Ascending aorta (tissue), 2 donors: Measurements from ENCODE around the gene CEP55. TPM values are rescaled to one million over a fixed set of nuclear protein-coding genes. Genes with fewer than 3 reads are reported as not detected.

Experiments used
- DNase-seq, 2 donors: peaks; one replicate each; pipeline ENCODE4 v3.0.0-alpha.2; 2019; ENCODE audit warnings: low spot score in 2 of 2
- H3K27ac ChIP-seq, 2 donors: fragments of 200-600 bp; sonication (generic); one replicate each; pipeline ENCODE4 v1.5.1; 2016 to 2017; ENCODE audit warnings: mild to moderate bottlenecking in 1 of 2
- H3K27me3 ChIP-seq: fragments of 200-600 bp; sonication (generic); one replicate; pipeline ENCODE4 v1.5.1; 2017
- H3K36me3 ChIP-seq, 2 donors: fragments of 200-600 bp; sonication (generic); one replicate each; pipeline ENCODE4 v1.5.1; 2016
- H3K4me1 ChIP-seq, 2 donors: fragments of 200-600 bp; sonication (generic); one replicate each; pipeline ENCODE4 v1.5.1; 2016 to 2017; ENCODE audit warnings: mild to moderate bottlenecking in 1 of 2
- H3K4me3 ChIP-seq, 2 donors: fragments of 200-600 bp; sonication (generic); one replicate each; pipeline ENCODE4 v1.5.1; 2016 to 2017; ENCODE audit warnings: mild to moderate bottlenecking in 1 of 2
- H3K9me3 ChIP-seq, 2 donors: fragments of 200-600 bp; sonication (generic); one replicate each; pipeline ENCODE4 v1.5.1; 2016
- CTCF ChIP-seq, 3 experiments: fragments of 200-600 bp in 2 of 3; fragments of 450-650 bp in 1 of 3; sonication (generic) in 2 of 3; IDR thresholded peaks; one replicate each; pipeline ENCODE4 v1.5.1; 2016 to 2019; ENCODE audit warnings: antibody characterized with exemption in 3 of 3, mild to moderate bottlenecking in 1 of 3, moderate library complexity in 1 of 3
- intact Hi-C: fragments of 100-400 bp; cut with DNase I; formaldehyde crosslinking; loops from one replicate; pipeline ENCODE4 v1.15.1; 2023
- total RNA-seq: library from RNA; depleted of rRNA; stranded (reverse); fragments of >200 nt; gene quantifications from one replicate; pipeline ENCODE4 v1.1.0, GENCODE V29; 2016

Gene CEP55
- total RNA-seq, 1 donor from 2014 or later = not detected

GRCh38 chr10:93475871-93476270 is 20.5 kb upstream of the CEP55 start:
- Histone ChIP-seq H3K9me3 (no peaks in the 10 kb centered on the region), H3K27ac (peak overlapping the region; percentile 39 to 45), H3K27me3 (no peaks in the 10 kb centered on the region), H3K36me3 (peaks cover 0 to 17% of the 10 kb centered on the region in 2 donors), H3K4me3 (no peak overlapping the region), H3K4me1 (peaks cover 15 to 64% of the 10 kb centered on the region in 2 donors)
- TF ChIP-seq CTCF (IDR thresholded peaks at IDR 0.05) = no peak
- intact Hi-C loops = no loop called here
- DNase-seq = no peak

- Histone ChIP-seq H3K27me3 (no peaks in the 10 kb centered on the region), H3K4me3 (no peak overlapping the region), H3K27ac (peak overlapping the region in 1 of 2 donors; percentile 45), H3K9me3 (no peaks in the 10 kb centered on the region), H3K4me1 (peaks cover 9 to 60% of the 10 kb centered on the region in 2 donors), H3K36me3 (peaks cover 0 to 16% of the 10 kb centered on the region in 2 donors)
- DNase-seq = no peak
- no peak for TF ChIP-seq CTCF (IDR thresholded peaks at IDR 0.05)
- intact Hi-C loops = no loop called here
Measured at GRCh38 chr10:93476756-93477155, 19.7 kb upstream of the CEP55 start.

- intact Hi-C loops = no loop called here
- H3K4me1 ChIP-seq = peaks cover 7 to 49% of the 10 kb centered on the region in 2 donors
- no peak for TF ChIP-seq CTCF (IDR thresholded peaks at IDR 0.05)
- peak overlapping the region in 1 of 2 donors; percentile 9 for H3K27ac ChIP-seq
- no peak for DNase-seq
- H3K36me3 ChIP-seq = peaks cover 0 to 13% of the 10 kb centered on the region in 2 donors
- H3K4me3 ChIP-seq = peak overlapping the region in 1 of 2 donors; percentile 69
- no peaks in the 10 kb centered on the region for H3K9me3 ChIP-seq
- H3K27me3 ChIP-seq = no peaks in the 10 kb centered on the region
Measured at GRCh38 chr10:93478873-93479272, 17.5 kb upstream of the CEP55 start.

GRCh38 chr10:93481637-93482144 is 14.7 kb upstream of the CEP55 start:
- Histone ChIP-seq H3K9me3 (no peaks in the 10 kb centered on the region), H3K4me3 (peak overlapping the region; percentile 62 to 69), H3K27ac (peak overlapping the region; percentile 83 to 88), H3K4me1 (peaks cover 5 to 28% of the 10 kb centered on the region in 2 donors), H3K27me3 (no peaks in the 10 kb centered on the region), H3K36me3 (peaks cover 0 to 13% of the 10 kb centered on the region in 2 donors)
- TF ChIP-seq CTCF (IDR thresholded peaks at IDR 0.05) = no peak
- DNase-seq = no peak
- intact Hi-C loops = loop anchor here (1.0 to 2.0 kb wide), 3 partner anchors 23 to 105 kb away; no protein-coding TSS in a partner anchor

GRCh38 chr10:93482145-93482834 is 14.1 kb upstream of the CEP55 start, which contains the start of gene MYOF:
Gene MYOF (minus strand): TSS chr10:93482334. CDS start chr10:93482194, 140 bp downstream.
- Histone ChIP-seq H3K27ac (peak within 1 kb of the TSS; percentile 83 to 88), H3K4me1 (peaks cover 2 to 25% of the 10 kb centered on the region in 2 donors), H3K9me3 (no peaks in the 10 kb centered on the region), H3K4me3 (peak within 1 kb of the TSS; percentile 62 to 69), H3K27me3 (no peaks in the 10 kb centered on the region), H3K36me3 (peaks cover 0 to 12% of the 10 kb centered on the region in 2 donors)
- intact Hi-C loops = loop anchor here (1.0 kb wide), 1 partner anchor 106 kb away; no protein-coding TSS in a partner anchor
- peak in 1 of 2 donors; percentile 83 for DNase-seq
- TF ChIP-seq CTCF (IDR thresholded peaks at IDR 0.05) = peak; percentile 37 to 64 (median 61)
